Mesendoderm (in vitro differentiated cells): ENCODE results near the gene PLA2G6.

Experiments used
- DNase-seq: peaks from one replicate; pipeline ENCODE4 v3.0.0; 2013
- H2AK5ac ChIP-seq: 2 replicates; pipeline ENCODE4 v1.6.1; 2013; ENCODE audit warnings: low read length, inconsistent platforms
- H2BK120ac ChIP-seq: 2 replicates; pipeline ENCODE4 v1.6.1; 2013; ENCODE audit warnings: low read depth, mild to moderate bottlenecking, low read length, moderate library complexity, mixed read lengths
- H2BK15ac ChIP-seq: replicated peaks from 2 replicates; pipeline ENCODE4 v1.6.1; 2013; ENCODE audit warnings: low read depth, mild to moderate bottlenecking, moderate library complexity
- H2BK5ac ChIP-seq: 2 replicates; pipeline ENCODE4 v1.6.1; 2013; ENCODE audit warnings: low read length, inconsistent platforms
- H3K18ac ChIP-seq: 2 replicates; pipeline ENCODE4 v1.6.1; 2013; ENCODE audit warnings: mild to moderate bottlenecking, low read length, mixed read lengths
- H3K23ac ChIP-seq: one replicate; pipeline ENCODE4 v1.6.1; 2013; ENCODE audit warnings: low read length
- H3K27ac ChIP-seq: 2 replicates; pipeline ENCODE4 v1.5.1; 2013; ENCODE audit warnings: low read depth, mild to moderate bottlenecking, inconsistent platforms, low read length, moderate library complexity
- H3K27me3 ChIP-seq: 2 replicates; pipeline ENCODE4 v1.6.1; 2013; ENCODE audit warnings: low read length, control low read depth, mild to moderate bottlenecking, inconsistent platforms; ENCODE audit not compliant: insufficient read depth, poor library complexity
- H3K36me3 ChIP-seq: 2 replicates; pipeline ENCODE4 v1.6.1; 2013; ENCODE audit warnings: low read length, inconsistent platforms; ENCODE audit not compliant: control insufficient read depth, insufficient read depth
- H3K4ac ChIP-seq: one replicate; pipeline ENCODE4 v1.6.1; 2013; ENCODE audit warnings: low read depth, mild to moderate bottlenecking, low read length, moderate library complexity
- H3K4me1 ChIP-seq: 2 replicates; pipeline ENCODE4 v1.6.1; 2013; ENCODE audit warnings: low read depth, low read length, inconsistent platforms; ENCODE audit not compliant: control insufficient read depth
- H3K4me2 ChIP-seq: 2 replicates; pipeline ENCODE4 v1.6.1; 2013; ENCODE audit warnings: low read length
- H3K4me3 ChIP-seq: 2 replicates; pipeline ENCODE4 v1.5.1; 2013; ENCODE audit warnings: mild to moderate bottlenecking, low read length
- H3K56ac ChIP-seq: one replicate; pipeline ENCODE4 v1.6.1; 2013; ENCODE audit warnings: low read length
- H3K79me1 ChIP-seq: 2 replicates; pipeline ENCODE4 v1.6.1; 2013; ENCODE audit warnings: low read length, inconsistent platforms
- H3K79me2 ChIP-seq: 2 replicates; pipeline ENCODE4 v1.6.1; 2013; ENCODE audit warnings: mild to moderate bottlenecking, low read length; ENCODE audit not compliant: control insufficient read depth, insufficient read depth
- H3K9ac ChIP-seq: 2 replicates; pipeline ENCODE4 v1.6.1; 2013; ENCODE audit warnings: low read length, inconsistent platforms
- H4K5ac ChIP-seq: one replicate; pipeline ENCODE4 v1.6.1; 2013; ENCODE audit warnings: low read length
- H4K8ac ChIP-seq: one replicate; pipeline ENCODE4 v1.6.1; 2013; ENCODE audit warnings: low read depth, mild to moderate bottlenecking, control low read depth, low read length, moderate library complexity
- WGBS: extraction: QIAGEN DNeasy Blood & Tissue Kit; methylation state at CpG from one replicate; pipeline ENCODE4 v1.1.7; 2013; ENCODE audit warnings: low lambda C conversion rate, missing lambda C conversion rate; ENCODE audit not compliant: insufficient coverage; ENCODE audit errors: extremely low coverage; 5-methylcytosine and 5-hydroxymethylcytosine counted together

PLA2G6 gene

GRCh38 chr22:38075105-38075825 is 106.4 kb downstream of the PLA2G6 start:
- no peak overlapping the region for H3K9ac ChIP-seq
- H3K4me2 ChIP-seq = no peak overlapping the region
- no peak overlapping the region for H3K4me3 ChIP-seq
- no peak overlapping the region for H4K8ac ChIP-seq
- no peaks in the 10 kb centered on the region for H3K4me1 ChIP-seq
- H2AK5ac ChIP-seq = no peak overlapping the region
- no peak overlapping the region for H3K4ac ChIP-seq
- no peak overlapping the region for H2BK5ac ChIP-seq
- no peaks in the 10 kb centered on the region for H3K36me3 ChIP-seq
- no peak for DNase-seq
- no peak overlapping the region for H3K18ac ChIP-seq
- H4K5ac ChIP-seq = no peak overlapping the region
- no peaks in the 10 kb centered on the region for H3K79me1 ChIP-seq
- H2BK120ac ChIP-seq = no peak overlapping the region
- H3K56ac ChIP-seq = no peak overlapping the region
- WGBS = no CpG with 5 or more reads among the region's 32 CpGs
- no peak overlapping the region for H3K27ac ChIP-seq
- H3K23ac ChIP-seq = no peak overlapping the region
- no peaks in the 10 kb centered on the region for H3K79me2 ChIP-seq
- H3K27me3 ChIP-seq = no peaks in the 10 kb centered on the region
- H2BK15ac ChIP-seq = no peak overlapping the region

- Histone ChIP-seq H4K8ac (no peak overlapping the region), H3K27ac (no peak overlapping the region), H2BK15ac (no peak overlapping the region), H3K56ac (no peak overlapping the region), H2BK5ac (no peak overlapping the region), H3K4me3 (no peak overlapping the region), H3K79me2 (no peaks in the 10 kb centered on the region), H3K27me3 (no peaks in the 10 kb centered on the region), H3K4me1 (no peaks in the 10 kb centered on the region), H2AK5ac (no peak overlapping the region), H2BK120ac (no peak overlapping the region), H3K23ac (no peak overlapping the region), H3K79me1 (no peaks in the 10 kb centered on the region), H4K5ac (no peak overlapping the region), H3K4me2 (no peak overlapping the region), H3K36me3 (no peaks in the 10 kb centered on the region), H3K9ac (no peak overlapping the region), H3K18ac (no peak overlapping the region), H3K4ac (no peak overlapping the region)
- WGBS = no CpG with 5 or more reads among the region's 47 CpGs
- DNase-seq = peak; percentile 71
Measured at GRCh38 chr22:38074181-38075104, 107.2 kb downstream of the PLA2G6 start.

GRCh38 chr22:38073150-38074130 is 108.2 kb downstream of the PLA2G6 start:
- Histone ChIP-seq H3K56ac (no peak overlapping the region), H3K79me1 (no peaks in the 10 kb centered on the region)

GRCh38 chr22:38072322-38073149 is 109.1 kb downstream of the PLA2G6 start:
- no CpG with 5 or more reads among the region's 25 CpGs for WGBS
- no peaks in the 10 kb centered on the region for H3K4me1 ChIP-seq
- H3K23ac ChIP-seq = no peak overlapping the region
- H3K4me2 ChIP-seq = no peak overlapping the region
- H3K79me1 ChIP-seq = no peaks in the 10 kb centered on the region
- H3K79me2 ChIP-seq = no peaks in the 10 kb centered on the region
- no peak overlapping the region for H3K4me3 ChIP-seq
- H3K27me3 ChIP-seq = no peaks in the 10 kb centered on the region
- no peak overlapping the region for H3K4ac ChIP-seq
- H3K18ac ChIP-seq = no peak overlapping the region
- no peak overlapping the region for H4K5ac ChIP-seq
- H4K8ac ChIP-seq = no peak overlapping the region
- no peak for DNase-seq
- H3K56ac ChIP-seq = no peak overlapping the region
- no peaks in the 10 kb centered on the region for H3K36me3 ChIP-seq
- no peak overlapping the region for H2BK120ac ChIP-seq
- H2AK5ac ChIP-seq = no peak overlapping the region
- no peak overlapping the region for H3K9ac ChIP-seq
- H3K27ac ChIP-seq = no peak overlapping the region
- no peak overlapping the region for H2BK15ac ChIP-seq
- no peak overlapping the region for H2BK5ac ChIP-seq

More at GRCh38 chr22:38073150-38074130, 108.2 kb downstream of the PLA2G6 start:
- Histone ChIP-seq H3K9ac (no peak overlapping the region), H4K8ac (no peak overlapping the region), H3K4me2 (no peak overlapping the region), H3K27ac (no peak overlapping the region), H2BK120ac (no peak overlapping the region), H2BK15ac (no peak overlapping the region), H3K18ac (no peak overlapping the region), H3K4ac (no peak overlapping the region), H3K4me1 (no peaks in the 10 kb centered on the region), H4K5ac (no peak overlapping the region), H2BK5ac (no peak overlapping the region), H3K23ac (no peak overlapping the region), H3K79me2 (no peaks in the 10 kb centered on the region), H3K36me3 (no peaks in the 10 kb centered on the region), H2AK5ac (no peak overlapping the region), H3K4me3 (no peak overlapping the region), H3K27me3 (no peaks in the 10 kb centered on the region)
- no peak for DNase-seq
- WGBS = no CpG with 5 or more reads among the region's 28 CpGs
